Adipocyte (in vitro differentiated cells): ENCODE measurements around the gene PLSCR4.

Experiments
- DNase-seq: peaks from one replicate; pipeline ENCODE4 v3.0.0-alpha.2; 2015; ENCODE audit warnings: low read depth
- H3K27me3 ChIP-seq: replicated peaks from 2 replicates; pipeline ENCODE4 v1.7.0; 2013; ENCODE audit warnings: mild to moderate bottlenecking, low read length, moderate library complexity; ENCODE audit not compliant: control insufficient read depth, insufficient read depth
- H3K36me3 ChIP-seq: 2 replicates; pipeline ENCODE4 v1.7.0; 2013; ENCODE audit warnings: low read length, mild to moderate bottlenecking, moderate library complexity; ENCODE audit not compliant: control insufficient read depth, insufficient read depth, severe bottlenecking
- H3K4me1 ChIP-seq: 2 replicates; pipeline ENCODE4 v1.7.0; 2013; ENCODE audit warnings: mild to moderate bottlenecking, low read length, moderate library complexity; ENCODE audit not compliant: control insufficient read depth, insufficient read depth
- H3K4me3 ChIP-seq: 2 replicates; pipeline ENCODE4 v1.7.0; 2013; ENCODE audit warnings: mild to moderate bottlenecking, low read length, moderate library complexity
- H3K9ac ChIP-seq: 2 replicates; pipeline ENCODE4 v1.7.0; 2013; ENCODE audit warnings: mild to moderate bottlenecking, low read length, moderate library complexity
- H3K9me3 ChIP-seq: 2 replicates; pipeline ENCODE4 v1.7.0; 2013; ENCODE audit warnings: mild to moderate bottlenecking, low read length, moderate library complexity; ENCODE audit not compliant: control insufficient read depth

Gene PLSCR4

GRCh38 chr3:146166415-146166821 is 84.5 kb downstream of the PLSCR4 start:
- DNase-seq = peak; percentile 86
- H3K9me3 ChIP-seq = peaks cover 4% of the 10 kb centered on the region
- H3K9ac ChIP-seq = peak overlapping the region; percentile 27
- H3K4me3 ChIP-seq = no peak overlapping the region
- H3K4me1 ChIP-seq = peaks cover 53% of the 10 kb centered on the region
- H3K36me3 ChIP-seq = no peaks in the 10 kb centered on the region
- H3K27me3 ChIP-seq = no peaks in the 10 kb centered on the region

- peak overlapping the region; percentile 24 for H3K9ac ChIP-seq
- no peaks in the 10 kb centered on the region for H3K27me3 ChIP-seq
- H3K9me3 ChIP-seq = peaks cover 4% of the 10 kb centered on the region
- H3K36me3 ChIP-seq = no peaks in the 10 kb centered on the region
- DNase-seq = no peak
- peaks cover 53% of the 10 kb centered on the region for H3K4me1 ChIP-seq
- H3K4me3 ChIP-seq = peak overlapping the region; percentile 20
These were observed 85.0 kb downstream of the PLSCR4 start for GRCh38 chr3:146165877-146166276.

- peak overlapping the region; percentile 20 for H3K4me3 ChIP-seq
- H3K9ac ChIP-seq = peak overlapping the region; percentile 24
- no peaks in the 10 kb centered on the region for H3K36me3 ChIP-seq
- H3K9me3 ChIP-seq = no peaks in the 10 kb centered on the region
- no peaks in the 10 kb centered on the region for H3K27me3 ChIP-seq
- H3K4me1 ChIP-seq = peaks cover 53% of the 10 kb centered on the region
- DNase-seq = peak; percentile 74
These were observed 85.7 kb downstream of the PLSCR4 start for GRCh38 chr3:146164971-146165769.

GRCh38 chr3:146164506-146164905 is 86.4 kb downstream of the PLSCR4 start:
- Histone ChIP-seq H3K27me3 (no peaks in the 10 kb centered on the region), H3K4me1 (peaks cover 53% of the 10 kb centered on the region), H3K4me3 (no peak overlapping the region), H3K9ac (no peak overlapping the region), H3K36me3 (no peaks in the 10 kb centered on the region), H3K9me3 (no peaks in the 10 kb centered on the region)
- no peak for DNase-seq

- Histone ChIP-seq H3K4me1 (peaks cover 55% of the 10 kb centered on the region), H3K9ac (no peak overlapping the region), H3K4me3 (peak overlapping the region; percentile 22), H3K27me3 (no peaks in the 10 kb centered on the region), H3K36me3 (no peaks in the 10 kb centered on the region), H3K9me3 (no peaks in the 10 kb centered on the region)
- no peak for DNase-seq
These were observed 86.8 kb downstream of the PLSCR4 start for GRCh38 chr3:146164071-146164470.

GRCh38 chr3:146163584-146163983 is 87.3 kb downstream of the PLSCR4 start:
- Histone ChIP-seq H3K4me3 (peak overlapping the region; percentile 22), H3K27me3 (no peaks in the 10 kb centered on the region), H3K9me3 (no peaks in the 10 kb centered on the region), H3K36me3 (no peaks in the 10 kb centered on the region), H3K4me1 (peaks cover 59% of the 10 kb centered on the region), H3K9ac (no peak overlapping the region)
- DNase-seq = peak; percentile 94

GRCh38 chr3:146162561-146162960 is 88.3 kb downstream of the PLSCR4 start:
- Histone ChIP-seq H3K36me3 (no peaks in the 10 kb centered on the region), H3K9me3 (no peaks in the 10 kb centered on the region), H3K27me3 (no peaks in the 10 kb centered on the region), H3K9ac (no peak overlapping the region), H3K4me1 (peaks cover 69% of the 10 kb centered on the region), H3K4me3 (peak overlapping the region; percentile 98)
- DNase-seq = no peak

GRCh38 chr3:146161663-146162002 is 89.3 kb downstream of the PLSCR4 start:
- peak overlapping the region; percentile 98 for H3K4me3 ChIP-seq
- peaks cover 70% of the 10 kb centered on the region for H3K4me1 ChIP-seq
- DNase-seq = peak; percentile 80
- H3K27me3 ChIP-seq = no peaks in the 10 kb centered on the region
- peak overlapping the region; percentile 93 for H3K9ac ChIP-seq
- H3K9me3 ChIP-seq = no peaks in the 10 kb centered on the region
- no peaks in the 10 kb centered on the region for H3K36me3 ChIP-seq

GRCh38 chr3:146160964-146161662 is 89.8 kb downstream of the PLSCR4 start, which contains the start of gene PLOD2:
PLOD2 (minus strand) TSS chr3:146161184; CDS start chr3:146160989, 195 bp downstream.
- H3K36me3 ChIP-seq = no peaks in the 10 kb centered on the region
- peaks cover 71% of the 10 kb centered on the region for H3K4me1 ChIP-seq
- peak within 1 kb of the TSS; percentile 98 for H3K4me3 ChIP-seq
- no peaks in the 10 kb centered on the region for H3K27me3 ChIP-seq
- H3K9ac ChIP-seq = peak within 1 kb of the TSS; percentile 93
- peak; percentile 97 for DNase-seq
- no peaks in the 10 kb centered on the region for H3K9me3 ChIP-seq

GRCh38 chr3:146160321-146160963 is 90.5 kb downstream of the PLSCR4 start:
- Histone ChIP-seq H3K27me3 (no peaks in the 10 kb centered on the region), H3K4me3 (peak overlapping the region; percentile 98), H3K36me3 (no peaks in the 10 kb centered on the region), H3K9me3 (no peaks in the 10 kb centered on the region), H3K9ac (peak overlapping the region; percentile 93), H3K4me1 (peaks cover 68% of the 10 kb centered on the region)
- DNase-seq = peak; percentile 90
